ENCODE measurements around the gene LHFPL6. TPM values are rescaled to one million over a fixed set of nuclear protein-coding genes. Genes with fewer than 3 reads are reported as not detected.

The LHFPL6 gene
- polyA plus RNA-seq, 2 of the 4 experiments (the other 2 are of a cell fraction): 1.7 to 5.4 TPM

- POLR2A ChIA-PET: no interaction called here
- TF ChIP-seq EHMT2 (IDR thresholded peaks at IDR 0.05; ENCODE audit: low read depth) (no peak), HDAC2 (IDR thresholded peaks at IDR 0.05) (no peak), JUN (IDR thresholded peaks at IDR 0.05) (no peak), SREBF2 (IDR thresholded peaks at IDR 0.05) (no peak), ZC3H11A (IDR thresholded peaks at IDR 0.05) (no peak), HOXA7 (CRISPR knock-in tag; IDR thresholded peaks at IDR 0.05) (no peak), RNF2 (IDR thresholded peaks at IDR 0.05; ENCODE audit: borderline replicate concordance, low read depth) (no peak), ZSCAN20 (CRISPR knock-in tag; IDR thresholded peaks at IDR 0.05) (no peak), BCL3 (IDR thresholded peaks at IDR 0.05) (no peak), ELK1 (IDR thresholded peaks at IDR 0.05; ENCODE audit: low read depth, low read length) (no peak), ATOH8 (CRISPR knock-in tag; IDR thresholded peaks at IDR 0.05; ENCODE audit: low read depth) (no peak), POLR2AphosphoS2 (conservative IDR thresholded peaks at IDR 0.05; ENCODE audit: low read length) (no peak), FOSL2 (IDR thresholded peaks at IDR 0.05) (no peak), FOSL2 (CRISPR knock-in tag; IDR thresholded peaks at IDR 0.05) (no peak), NR3C1 (IDR thresholded peaks at IDR 0.05) (no peak)
- FAIRE-seq (no peak), ATAC-seq (no peak), DNase-seq (ENCODE audit: low read depth in 1 of 2, low spot score in 1 of 2) (no peak)
- Histone ChIP-seq H3K4me3 (no peak overlapping the region), H3K27ac (no peak overlapping the region), H3K9me3 (no peaks in the 10 kb centered on the region), H3K4me1 (no peaks in the 10 kb centered on the region), H3K4me2 (no peak overlapping the region)
- CTCF ChIA-PET: no interaction called here
- 4% methylated on average over 1 of the region's 1 CpG for WGBS (ENCODE audit: missing lambda C conversion rate)
Observed at GRCh38 chr13:39377699-39378098, 225.3 kb downstream of the LHFPL6 start.

GRCh38 chr13:39376076-39376475 lies 226.9 kb downstream of the LHFPL6 start:
- Histone ChIP-seq H3K27ac (no peak overlapping the region), H3K4me2 (no peak overlapping the region), H3K9me3 (no peaks in the 10 kb centered on the region), H3K4me3 (no peak overlapping the region), H3K4me1 (no peaks in the 10 kb centered on the region)
- DNase-seq (ENCODE audit: low read depth in 1 of 2, low spot score in 1 of 2) (no peak), FAIRE-seq (no peak), ATAC-seq (no peak)
- ChIA-PET CTCF (no interaction called here), POLR2A (no interaction called here)
- TF ChIP-seq SREBF2 (IDR thresholded peaks at IDR 0.05) (no peak), KDM5A (IDR thresholded peaks at IDR 0.05) (no peak), ZNF302 (CRISPR knock-in tag; IDR thresholded peaks at IDR 0.05) (no peak), CHD2 (IDR thresholded peaks at IDR 0.05; ENCODE audit: low read length, partially characterized antibody) (no peak), HOXB5 (CRISPR knock-in tag; IDR thresholded peaks at IDR 0.05) (no peak), POLR2AphosphoS2 (conservative IDR thresholded peaks at IDR 0.05; ENCODE audit: low read length) (no peak), RNF2 (IDR thresholded peaks at IDR 0.05; ENCODE audit: borderline replicate concordance, low read depth) (no peak), RARB (CRISPR knock-in tag; IDR thresholded peaks at IDR 0.05) (no peak), MYC (IDR thresholded peaks at IDR 0.05; ENCODE audit: borderline replicate concordance, low read length) (no peak), MAX (IDR thresholded peaks at IDR 0.05) (no peak), PHF8 (IDR thresholded peaks at IDR 0.05; ENCODE audit: borderline replicate concordance, low read depth) (no peak), FOSB (CRISPR knock-in tag; IDR thresholded peaks at IDR 0.05) (no peak), ZSCAN20 (CRISPR knock-in tag; IDR thresholded peaks at IDR 0.05) (no peak), USF2 (IDR thresholded peaks at IDR 0.05) (no peak), CTCF (IDR thresholded peaks at IDR 0.05) (no peak), PBX3 (IDR thresholded peaks at IDR 0.05) (no peak)
